ENCODE data around the gene FOLR3. TPM values are rescaled to one million over a fixed set of nuclear protein-coding genes. Genes with fewer than 3 reads are reported as not detected.
"Not testable (repeated sequence)": the region's sequence is repeated elsewhere in the genome, so short reads cannot be mapped to it uniquely, and the experiment has no call there.

FOLR3 gene
- total and polyA plus RNA-seq, 9 of the 15 experiments (the other 6 are each of a cell fraction or from before 2014, with no cell fraction given), result not detected

DNA sequence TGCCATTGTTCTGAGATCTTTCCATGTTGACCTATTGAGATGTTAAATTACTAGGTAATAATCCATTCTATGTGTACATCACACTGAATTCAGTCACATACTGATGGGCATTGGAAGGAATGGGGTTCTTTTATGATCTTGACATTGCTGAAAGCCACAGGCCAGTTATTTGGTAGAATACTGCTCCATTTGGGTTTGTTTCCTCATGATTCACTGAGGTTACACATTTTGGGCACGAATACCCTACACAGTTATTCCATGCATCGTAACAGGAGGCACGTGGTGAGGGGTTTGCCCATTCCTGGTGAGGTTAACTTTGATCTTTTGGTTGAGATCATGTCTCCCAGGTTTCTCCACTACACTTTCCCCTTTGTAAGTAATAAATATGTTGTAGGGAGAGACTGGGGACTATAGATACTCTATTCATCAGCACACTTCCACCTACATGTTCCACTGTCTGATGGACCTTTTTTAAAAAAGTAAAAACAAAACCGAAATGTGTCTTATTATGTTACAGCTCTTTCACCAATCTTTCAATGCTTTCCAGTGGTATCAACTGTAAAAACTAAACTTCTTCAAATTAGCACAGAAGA lies 44.4 kb downstream of the FOLR3 start (continued):
- TF ChIP-seq, protein P1, sequence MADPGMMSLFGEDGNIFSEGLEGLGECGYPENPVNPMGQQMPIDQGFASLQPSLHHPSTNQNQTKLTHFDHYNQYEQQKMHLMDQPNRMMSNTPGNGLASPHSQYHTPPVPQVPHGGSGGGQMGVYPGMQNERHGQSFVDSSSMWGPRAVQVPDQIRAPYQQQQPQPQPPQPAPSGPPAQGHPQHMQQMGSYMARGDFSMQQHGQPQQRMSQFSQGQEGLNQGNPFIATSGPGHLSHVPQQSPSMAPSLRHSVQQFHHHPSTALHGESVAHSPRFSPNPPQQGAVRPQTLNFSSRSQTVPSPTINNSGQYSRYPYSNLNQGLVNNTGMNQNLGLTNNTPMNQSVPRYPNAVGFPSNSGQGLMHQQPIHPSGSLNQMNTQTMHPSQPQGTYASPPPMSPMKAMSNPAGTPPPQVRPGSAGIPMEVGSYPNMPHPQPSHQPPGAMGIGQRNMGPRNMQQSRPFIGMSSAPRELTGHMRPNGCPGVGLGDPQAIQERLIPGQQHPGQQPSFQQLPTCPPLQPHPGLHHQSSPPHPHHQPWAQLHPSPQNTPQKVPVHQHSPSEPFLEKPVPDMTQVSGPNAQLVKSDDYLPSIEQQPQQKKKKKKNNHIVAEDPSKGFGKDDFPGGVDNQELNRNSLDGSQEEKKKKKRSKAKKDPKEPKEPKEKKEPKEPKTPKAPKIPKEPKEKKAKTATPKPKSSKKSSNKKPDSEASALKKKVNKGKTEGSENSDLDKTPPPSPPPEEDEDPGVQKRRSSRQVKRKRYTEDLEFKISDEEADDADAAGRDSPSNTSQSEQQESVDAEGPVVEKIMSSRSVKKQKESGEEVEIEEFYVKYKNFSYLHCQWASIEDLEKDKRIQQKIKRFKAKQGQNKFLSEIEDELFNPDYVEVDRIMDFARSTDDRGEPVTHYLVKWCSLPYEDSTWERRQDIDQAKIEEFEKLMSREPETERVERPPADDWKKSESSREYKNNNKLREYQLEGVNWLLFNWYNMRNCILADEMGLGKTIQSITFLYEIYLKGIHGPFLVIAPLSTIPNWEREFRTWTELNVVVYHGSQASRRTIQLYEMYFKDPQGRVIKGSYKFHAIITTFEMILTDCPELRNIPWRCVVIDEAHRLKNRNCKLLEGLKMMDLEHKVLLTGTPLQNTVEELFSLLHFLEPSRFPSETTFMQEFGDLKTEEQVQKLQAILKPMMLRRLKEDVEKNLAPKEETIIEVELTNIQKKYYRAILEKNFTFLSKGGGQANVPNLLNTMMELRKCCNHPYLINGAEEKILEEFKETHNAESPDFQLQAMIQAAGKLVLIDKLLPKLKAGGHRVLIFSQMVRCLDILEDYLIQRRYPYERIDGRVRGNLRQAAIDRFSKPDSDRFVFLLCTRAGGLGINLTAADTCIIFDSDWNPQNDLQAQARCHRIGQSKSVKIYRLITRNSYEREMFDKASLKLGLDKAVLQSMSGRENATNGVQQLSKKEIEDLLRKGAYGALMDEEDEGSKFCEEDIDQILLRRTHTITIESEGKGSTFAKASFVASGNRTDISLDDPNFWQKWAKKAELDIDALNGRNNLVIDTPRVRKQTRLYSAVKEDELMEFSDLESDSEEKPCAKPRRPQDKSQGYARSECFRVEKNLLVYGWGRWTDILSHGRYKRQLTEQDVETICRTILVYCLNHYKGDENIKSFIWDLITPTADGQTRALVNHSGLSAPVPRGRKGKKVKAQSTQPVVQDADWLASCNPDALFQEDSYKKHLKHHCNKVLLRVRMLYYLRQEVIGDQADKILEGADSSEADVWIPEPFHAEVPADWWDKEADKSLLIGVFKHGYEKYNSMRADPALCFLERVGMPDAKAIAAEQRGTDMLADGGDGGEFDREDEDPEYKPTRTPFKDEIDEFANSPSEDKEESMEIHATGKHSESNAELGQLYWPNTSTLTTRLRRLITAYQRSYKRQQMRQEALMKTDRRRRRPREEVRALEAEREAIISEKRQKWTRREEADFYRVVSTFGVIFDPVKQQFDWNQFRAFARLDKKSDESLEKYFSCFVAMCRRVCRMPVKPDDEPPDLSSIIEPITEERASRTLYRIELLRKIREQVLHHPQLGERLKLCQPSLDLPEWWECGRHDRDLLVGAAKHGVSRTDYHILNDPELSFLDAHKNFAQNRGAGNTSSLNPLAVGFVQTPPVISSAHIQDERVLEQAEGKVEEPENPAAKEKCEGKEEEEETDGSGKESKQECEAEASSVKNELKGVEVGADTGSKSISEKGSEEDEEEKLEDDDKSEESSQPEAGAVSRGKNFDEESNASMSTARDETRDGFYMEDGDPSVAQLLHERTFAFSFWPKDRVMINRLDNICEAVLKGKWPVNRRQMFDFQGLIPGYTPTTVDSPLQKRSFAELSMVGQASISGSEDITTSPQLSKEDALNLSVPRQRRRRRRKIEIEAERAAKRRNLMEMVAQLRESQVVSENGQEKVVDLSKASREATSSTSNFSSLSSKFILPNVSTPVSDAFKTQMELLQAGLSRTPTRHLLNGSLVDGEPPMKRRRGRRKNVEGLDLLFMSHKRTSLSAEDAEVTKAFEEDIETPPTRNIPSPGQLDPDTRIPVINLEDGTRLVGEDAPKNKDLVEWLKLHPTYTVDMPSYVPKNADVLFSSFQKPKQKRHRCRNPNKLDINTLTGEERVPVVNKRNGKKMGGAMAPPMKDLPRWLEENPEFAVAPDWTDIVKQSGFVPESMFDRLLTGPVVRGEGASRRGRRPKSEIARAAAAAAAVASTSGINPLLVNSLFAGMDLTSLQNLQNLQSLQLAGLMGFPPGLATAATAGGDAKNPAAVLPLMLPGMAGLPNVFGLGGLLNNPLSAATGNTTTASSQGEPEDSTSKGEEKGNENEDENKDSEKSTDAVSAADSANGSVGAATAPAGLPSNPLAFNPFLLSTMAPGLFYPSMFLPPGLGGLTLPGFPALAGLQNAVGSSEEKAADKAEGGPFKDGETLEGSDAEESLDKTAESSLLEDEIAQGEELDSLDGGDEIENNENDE (IDR thresholded peaks at IDR 0.05; ENCODE audit: low read depth, low read length), result no peak

DNA sequence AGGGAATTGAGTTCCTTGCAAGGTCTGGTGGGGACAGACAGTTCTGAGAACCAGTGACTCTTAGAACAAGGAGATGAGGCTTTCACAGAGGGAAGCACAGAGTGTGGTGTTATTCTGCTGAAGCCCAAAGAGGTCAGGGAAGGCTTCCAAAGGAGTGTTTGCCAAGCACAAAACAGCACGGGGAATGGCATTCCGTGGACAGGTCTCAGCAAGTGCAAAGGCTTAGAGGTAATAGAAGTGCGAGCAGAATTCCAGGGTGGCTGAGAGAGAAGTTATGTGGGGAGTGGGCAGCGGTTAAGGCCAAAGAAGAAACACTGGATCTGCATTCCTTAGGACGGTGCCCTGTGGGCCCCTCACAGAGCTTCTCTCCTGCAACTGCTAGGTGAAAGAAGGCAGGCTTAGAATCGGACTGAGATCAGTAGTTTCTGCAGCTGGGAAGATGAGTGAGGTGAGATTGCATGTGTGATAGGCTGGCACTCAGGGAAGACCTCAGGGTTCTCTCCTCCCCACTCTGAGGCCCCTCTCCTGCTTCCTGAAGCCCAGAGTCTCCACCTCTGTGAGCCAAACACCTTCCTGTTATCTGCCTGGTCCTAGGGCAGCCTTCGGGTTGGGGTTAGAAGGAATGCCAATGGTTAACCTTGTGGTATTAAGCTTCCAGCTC lies 45.5 kb downstream of the FOLR3 start:
- H3K36me3 ChIP-seq (ENCODE audit: control insufficient read depth, insufficient read depth, low read length); H3K9me1 ChIP-seq (ENCODE audit: control insufficient read depth, insufficient read depth, low read length); POLR2A ChIA-PET; ATAC-seq; H3K9me3 ChIP-seq (replicated peaks; ENCODE audit: control insufficient read depth, insufficient read depth, low read depth, low read length); H3K4me3 ChIP-seq; H3K27ac ChIP-seq (ENCODE audit: extremely low read depth, low read depth, low read length); DNase-seq (ENCODE audit: extremely low read depth in 1 of 4, low spot score in 3 of 4); H3K79me2 ChIP-seq (ENCODE audit: control insufficient read depth, insufficient read depth, low read length); H3K27me3 ChIP-seq (ENCODE audit: control insufficient read depth in 2 of 2, insufficient read depth in 2 of 2, low read length in 2 of 2); H2AFZ ChIP-seq (ENCODE audit: low read depth, low read length); H3K4me2 ChIP-seq (ENCODE audit: insufficient read depth, low read length); H3K9ac ChIP-seq (ENCODE audit: insufficient read depth in 1 of 2, low read depth in 2 of 2, low read length in 2 of 2); BruUV-seq (replicated peaks); FAIRE-seq; H3K4me1 ChIP-seq (replicated peaks in 1 of 2; ENCODE audit: control insufficient read depth in 2 of 2, insufficient read depth in 2 of 2, low read length in 2 of 2); H4K20me1 ChIP-seq (replicated peaks; ENCODE audit: control insufficient read depth, insufficient read depth, low read length): not testable (repeated sequence)
- intact Hi-C loops (cut with micrococcal nuclease) (loop anchor here (5.0 kb wide), 2 partner anchors 56 to 251 kb away; partner anchors contain the start of gene CLPB), in situ Hi-C loops (cut with MboI) (loop anchor here (10.0 kb wide), 1 partner anchor 156 kb away; no protein-coding TSS in a partner anchor)
- CTCF ChIA-PET (ENCODE audit: low intra/inter-chr PET ratio), result interaction anchor here (0.7 kb wide), 1 partner anchor 37 kb away, joined by 3 read pairs; no protein-coding TSS in a partner anchor
- WGBS (ENCODE audit: insufficient coverage, low coverage, missing lambda C conversion rate), result 7% methylated on average over 7 of the region's 7 CpGs
